HepG2 (cell line): ENCODE data around the gene LINGO3. TPM values are rescaled to one million over a fixed set of nuclear protein-coding genes. Genes with fewer than 3 reads are reported as not detected.

ENCODE experiments used
- CAMTA2 ChIP-seq: sonication (generic); formaldehyde crosslinking; IDR thresholded peaks from 2 replicates; pipeline ENCODE4 v1.4.0; 2020; ENCODE audit warnings: mild to moderate bottlenecking, missing genetic modification reagents, borderline replicate concordance
- FOXM1 ChIP-seq: sonication (generic); formaldehyde crosslinking; IDR thresholded peaks from 2 replicates; pipeline ENCODE4 v1.5.0; 2020; ENCODE audit warnings: missing genetic modification reagents
- GPBP1L1 ChIP-seq: sonication (generic); formaldehyde crosslinking; IDR thresholded peaks from 2 replicates; pipeline ENCODE4 v1.5.0; 2020; ENCODE audit warnings: mild to moderate bottlenecking, missing genetic modification reagents
- HOMEZ ChIP-seq: IDR thresholded peaks from 2 replicates; pipeline ENCODE4 v1.6.1; 2016; ENCODE audit warnings: low read depth
- HOXA5 ChIP-seq: sonication (generic); formaldehyde crosslinking; IDR thresholded peaks from 2 replicates; pipeline ENCODE4 v1.4.0; 2020; ENCODE audit warnings: missing genetic modification reagents
- KDM5A ChIP-seq: fragments of 200-600 bp; sonication (generic); IDR thresholded peaks from 2 replicates; pipeline ENCODE4 v1.7.0; 2018; ENCODE audit warnings: antibody characterized with exemption, mild to moderate bottlenecking, low read length, borderline replicate concordance
- MYC ChIP-seq: sonication (generic); formaldehyde crosslinking; IDR thresholded peaks from 2 replicates; pipeline ENCODE4 v1.9.0; 2021; ENCODE audit warnings: missing genetic modification reagents, borderline replicate concordance
- NPAS2 ChIP-seq: sonication (generic); formaldehyde crosslinking; IDR thresholded peaks from 2 replicates; pipeline ENCODE4 v1.8.0; 2022; ENCODE audit warnings: mild to moderate bottlenecking, missing genetic modification reagents, borderline replicate concordance
- RARG ChIP-seq: sonication (generic); formaldehyde crosslinking; IDR thresholded peaks from 2 replicates; pipeline ENCODE4 v1.4.0; 2020; ENCODE audit warnings: low read depth, mild to moderate bottlenecking, missing genetic modification reagents
- SALL1 ChIP-seq: sonication (generic); formaldehyde crosslinking; IDR thresholded peaks from 2 replicates; pipeline ENCODE4 v1.8.0; 2022; ENCODE audit warnings: mild to moderate bottlenecking, missing genetic modification reagents
- TBX2 ChIP-seq: sonication (generic); formaldehyde crosslinking; IDR thresholded peaks from 2 replicates; pipeline ENCODE4 v1.5.0; 2020; ENCODE audit warnings: missing genetic modification reagents, mild to moderate bottlenecking, borderline replicate concordance
- THAP9 ChIP-seq: sonication (generic); formaldehyde crosslinking; IDR thresholded peaks from 2 replicates; pipeline ENCODE4; 2020; ENCODE audit warnings: missing genetic modification reagents, mild to moderate bottlenecking, borderline replicate concordance
- TRIM24 ChIP-seq: sonication (generic); formaldehyde crosslinking; IDR thresholded peaks from 2 replicates; pipeline ENCODE4 v1.8.0; 2022; ENCODE audit warnings: mild to moderate bottlenecking, missing genetic modification reagents
- ZBTB3 ChIP-seq: sonication (generic); formaldehyde crosslinking; IDR thresholded peaks from 2 replicates; pipeline ENCODE4 v1.4.0; 2020; ENCODE audit warnings: low read depth, mild to moderate bottlenecking, moderate library complexity, missing genetic modification reagents, borderline replicate concordance
- ZNF3 ChIP-seq: IDR thresholded peaks from 2 replicates; pipeline ENCODE4 v1.7.0; 2017; ENCODE audit warnings: inconsistent platforms
- ZNF30 ChIP-seq: sonication (generic); formaldehyde crosslinking; IDR thresholded peaks from 2 replicates; pipeline ENCODE4 v1.5.0; 2020; ENCODE audit warnings: mild to moderate bottlenecking, missing genetic modification reagents
- ZNF619 ChIP-seq: sonication (generic); formaldehyde crosslinking; IDR thresholded peaks from 2 replicates; pipeline ENCODE4 v1.4.0; 2020; ENCODE audit warnings: mild to moderate bottlenecking, missing genetic modification reagents
- ZNF670 ChIP-seq: sonication (generic); formaldehyde crosslinking; IDR thresholded peaks from 2 replicates; pipeline ENCODE4 v1.8.0; 2022; ENCODE audit warnings: mild to moderate bottlenecking, missing genetic modification reagents, borderline replicate concordance
- ZNF687 ChIP-seq: sonication (generic); formaldehyde crosslinking; IDR thresholded peaks from 2 replicates; pipeline ENCODE4 v1.5.1; 2020; ENCODE audit warnings: mild to moderate bottlenecking, missing genetic modification reagents, moderate library complexity
- polyA plus RNA-seq, 8 experiments: library from polyadenylated mRNA; depleted of rRNA in 3 of 8; stranded (reverse) in 7 of 8; unstranded in 1 of 8; fragments of >200 nt; fragmentation: Illumina TruSeq in 4 of 8; extraction: Trizol in 4 of 8; gene quantifications; 2 replicates each; pipeline versions ENCODE4 v1.2.1 to v1.2.3, GENCODE V29; 2011 to 2016; ENCODE audit warnings: low read depth in 4 of 8, missing spikeins in 1 of 8, mixed read lengths in 1 of 8; ENCODE audit not compliant: insufficient read depth in 1 of 8
- total RNA-seq, 5 experiments: library from RNA; depleted of rRNA; stranded (reverse); fragments of >200 nt; fragmentation: Illumina TruSeq; extraction: Trizol; gene quantifications; 2 replicates each; pipeline ENCODE4 v1.2.3, GENCODE V29; 2016; ENCODE audit warnings: low read depth in 1 of 5

The LINGO3 gene
- total and polyA plus RNA-seq, 2 of the 13 experiments (the other 11 are each of a cell fraction or from before 2014, with no cell fraction given), result not detected

GRCh38 chr19:2266183-2266993 lies 41.6 kb downstream of the LINGO3 start (continued):
- TF ChIP-seq THAP9 (peak; percentile 55; the same call in 1 of the 2 replicates), TRIM24 (CRISPR knock-in tag) (no peak), KDM5A (no peak), MYC (peak; percentile 80; the same call in 1 of the 2 replicates), TBX2 (no peak), ZNF687 (CRISPR knock-in tag) (peak; percentile 98), HOXA5 (no peak), FOXM1 (no peak), GPBP1L1 (CRISPR knock-in tag) (no peak), SALL1 (CRISPR knock-in tag) (peak; percentile 43; the same call in 1 of the 2 replicates), ZNF30 (CRISPR knock-in tag) (no peak), CAMTA2 (CRISPR knock-in tag) (0 out of 2 replicates have a peak, but pooled peaks have one; percentile 46), ZNF3 (CRISPR knock-in tag) (no peak), ZBTB3 (CRISPR knock-in tag) (no peak), ZNF619 (no peak), ZNF670 (CRISPR knock-in tag) (no peak), NPAS2 (no peak), HOMEZ (CRISPR knock-in tag) (no peak), RARG (no peak)
